D721Med (cell line): ENCODE data around the gene SLC9A9.
"Not testable (repeated sequence)": the region's sequence is repeated elsewhere in the genome, so short reads cannot be mapped to it uniquely, and the experiment has no call there.

Experiments used
- DNase-seq: peaks from one replicate; pipeline ENCODE4 v3.0.0; 2011; ENCODE audit warnings: low spot score; ENCODE audit not compliant: insufficient read length
- FAIRE-seq: peaks from 2 replicates; lab custom pipeline; 2011; peaks lifted over from hg19 to GRCh38; lab: Jason Lieb, UNC
- CTCF ChIP-seq: IDR thresholded peaks from 2 replicates; pipeline ENCODE4 v1.5.1; 2012; ENCODE audit warnings: mild to moderate bottlenecking, control low read depth; ENCODE audit not compliant: insufficient read depth; ENCODE audit errors: missing control alignments

SLC9A9 gene

GRCh38 chr3:143525408-143525807, 322.9 kb downstream of the SLC9A9 start:
- FAIRE-seq (no peak), DNase-seq (no peak)
- no peak for TF ChIP-seq CTCF

- no peak for TF ChIP-seq CTCF
- no peak for FAIRE-seq
- no peak for DNase-seq
Measured at GRCh38 chr3:143521803-143522202, 326.5 kb downstream of the SLC9A9 start.

- not testable (repeated sequence) for DNase-seq, FAIRE-seq
Measured at GRCh38 chr3:143517131-143517530, 331.1 kb downstream of the SLC9A9 start.

GRCh38 chr3:143514874-143515273, 333.4 kb downstream of the SLC9A9 start:
- FAIRE-seq (no peak), DNase-seq (no peak)
- TF ChIP-seq CTCF = no peak

GRCh38 chr3:143514109-143514508, 334.2 kb downstream of the SLC9A9 start:
- TF ChIP-seq CTCF = no peak
- no peak for FAIRE-seq
- no peak for DNase-seq

- DNase-seq (no peak), FAIRE-seq (no peak)
- TF ChIP-seq CTCF = no peak
Measured at GRCh38 chr3:143511174-143511879, 336.9 kb downstream of the SLC9A9 start.

- no peak for TF ChIP-seq CTCF
- FAIRE-seq (no peak), DNase-seq (no peak)
Measured at GRCh38 chr3:143510601-143511000, 337.7 kb downstream of the SLC9A9 start.
